ENCODE data around the gene FXYD4. TPM values are rescaled to one million over a fixed set of nuclear protein-coding genes. Genes with fewer than 3 reads are reported as not detected.
"Not testable (repeated sequence)": the region's sequence is repeated elsewhere in the genome, so short reads cannot be mapped to it uniquely, and the experiment has no call there.

FXYD4 gene
- total RNA-seq, 1 experiment from 2014 or later = not detected

DNA sequence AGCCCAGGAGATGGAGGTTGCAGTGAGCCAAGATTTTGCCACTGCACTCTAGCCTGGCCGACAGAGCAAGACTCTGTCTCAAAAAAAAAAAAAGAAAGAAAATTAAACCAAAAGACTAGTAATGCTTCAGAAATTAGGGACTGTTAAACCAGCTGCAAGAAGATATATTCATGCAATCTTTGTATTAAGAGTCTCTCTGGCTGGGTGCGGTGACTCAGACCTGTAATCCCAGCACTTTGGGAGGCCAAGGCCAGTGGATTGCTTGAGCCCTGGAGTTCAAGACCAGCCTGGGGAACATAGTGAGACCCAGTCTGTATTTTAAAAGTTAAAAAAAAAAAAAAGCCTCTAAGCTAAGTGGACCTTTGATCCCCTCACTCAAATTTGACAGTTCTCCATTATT is 40.1 kb downstream of the FXYD4 start:
- no peak overlapping the region for H3K9ac ChIP-seq (ENCODE audit: low read length)
- H3K79me2 ChIP-seq (ENCODE audit: low read length) = peaks cover 27% of the 10 kb centered on the region
- no peaks in the 10 kb centered on the region for H3K27me3 ChIP-seq (ENCODE audit: low read length)
- no peaks in the 10 kb centered on the region for H3K9me3 ChIP-seq (ENCODE audit: low read length)
- H3K4me2 ChIP-seq (ENCODE audit: low read depth, low read length, poor library complexity, severe bottlenecking) = no peak overlapping the region
- H3K4me3 ChIP-seq (ENCODE audit: low read length) = no peak overlapping the region
- no peak overlapping the region for H2AFZ ChIP-seq (ENCODE audit: low read length)
- no peaks in the 10 kb centered on the region for H3K36me3 ChIP-seq (ENCODE audit: insufficient read depth, low read length)
- H3K27ac ChIP-seq (ENCODE audit: low read length) = no peak overlapping the region
- H3K4me1 ChIP-seq (ENCODE audit: low read length) = peaks cover 11% of the 10 kb centered on the region
- no peaks in the 10 kb centered on the region for H3K9me2 ChIP-seq (replicated peaks; ENCODE audit: insufficient read depth, low read length)
- peaks cover 2% of the 10 kb centered on the region; the same call in 1 of the 2 replicates for H4K20me1 ChIP-seq (ENCODE audit: insufficient read depth, low read depth, low read length)
- no peak for DNase-seq

DNA sequence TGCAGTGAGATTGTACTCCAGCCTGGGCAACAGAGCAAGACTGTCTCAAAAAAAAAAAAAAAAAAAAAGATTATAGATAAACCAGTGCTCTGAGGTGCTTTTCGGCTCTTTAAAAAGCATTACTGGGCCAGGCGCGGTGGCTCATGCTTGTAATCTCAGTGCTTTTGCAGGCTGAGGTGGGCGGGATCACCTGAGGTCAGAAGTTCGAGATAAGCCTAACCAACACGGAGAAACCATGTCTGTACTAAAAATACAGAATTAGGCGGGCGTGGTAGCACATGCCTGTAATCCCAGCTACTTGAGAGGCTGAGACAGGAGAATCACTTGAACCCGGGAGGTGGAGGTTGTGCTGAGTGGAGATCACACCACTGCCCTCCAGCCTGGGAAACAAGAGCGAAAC is 44.1 kb downstream of the FXYD4 start:
- H3K4me1 ChIP-seq (ENCODE audit: low read length) = peaks cover 20% of the 10 kb centered on the region
- peak; percentile 29 for DNase-seq
- no peak overlapping the region for H3K9ac ChIP-seq (ENCODE audit: low read length)
- no peaks in the 10 kb centered on the region for H4K20me1 ChIP-seq (ENCODE audit: insufficient read depth, low read depth, low read length)
- no peak overlapping the region for H3K27ac ChIP-seq (ENCODE audit: low read length)
- H3K36me3 ChIP-seq (ENCODE audit: insufficient read depth, low read length) = no peaks in the 10 kb centered on the region
- H3K79me2 ChIP-seq (ENCODE audit: low read length) = no peaks in the 10 kb centered on the region
- H3K4me2 ChIP-seq (ENCODE audit: low read depth, low read length, poor library complexity, severe bottlenecking) = no peak overlapping the region
- H3K9me2 ChIP-seq (replicated peaks; ENCODE audit: insufficient read depth, low read length) = no peaks in the 10 kb centered on the region
- H3K9me3 ChIP-seq (ENCODE audit: low read length) = no peaks in the 10 kb centered on the region
- H3K27me3 ChIP-seq (ENCODE audit: low read length) = no peaks in the 10 kb centered on the region
- no peak overlapping the region for H2AFZ ChIP-seq (ENCODE audit: low read length)
- no peak overlapping the region for H3K4me3 ChIP-seq (ENCODE audit: low read length)

DNA sequence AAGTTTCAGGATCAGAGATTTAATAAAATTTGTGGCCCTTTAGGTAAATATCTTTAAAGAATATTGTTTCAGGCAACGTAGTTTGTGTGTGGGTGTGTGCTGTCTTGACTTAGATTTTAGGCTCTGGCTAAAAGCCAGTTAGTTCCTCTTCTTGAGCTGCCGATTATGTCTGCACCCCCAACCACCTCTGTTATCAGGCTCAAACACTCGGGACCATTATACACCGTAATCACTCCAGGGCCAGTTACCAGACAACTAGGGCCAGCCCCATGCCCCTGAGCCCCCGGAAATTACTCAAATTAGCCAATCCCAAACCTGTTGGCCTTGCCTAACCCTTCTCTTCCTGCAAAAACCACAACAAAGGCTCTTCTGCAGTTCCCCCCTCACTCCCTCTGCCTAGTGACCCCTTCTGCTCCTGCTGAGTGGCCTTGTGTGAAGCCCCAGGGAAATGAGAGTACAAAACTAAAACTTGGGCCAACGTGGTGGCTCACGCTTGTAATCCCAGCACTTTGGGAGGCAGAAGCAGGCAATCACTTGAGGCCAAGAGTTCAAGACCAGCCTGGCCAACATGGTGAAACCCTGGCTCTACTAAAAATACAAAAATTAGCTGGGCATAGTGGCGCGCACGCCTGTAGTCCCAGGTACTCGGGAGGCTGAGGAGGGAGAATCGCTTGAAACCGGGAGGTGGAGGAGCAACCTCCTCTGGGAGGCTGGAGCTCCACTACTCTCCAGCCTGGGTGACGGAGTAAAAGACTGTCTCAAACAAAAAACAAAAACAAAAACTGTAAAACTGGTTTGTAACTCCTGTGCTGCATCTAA is 46.7 kb downstream of the FXYD4 start:
- DNase-seq = peak; percentile 80
- H3K9me2 ChIP-seq (replicated peaks; ENCODE audit: insufficient read depth, low read length) = no peaks in the 10 kb centered on the region
- H3K36me3 ChIP-seq (ENCODE audit: insufficient read depth, low read length) = no peaks in the 10 kb centered on the region
- peak overlapping the region; percentile 66 for H2AFZ ChIP-seq (ENCODE audit: low read length)
- peaks cover 33% of the 10 kb centered on the region for H3K4me1 ChIP-seq (ENCODE audit: low read length)
- H3K9me3 ChIP-seq (ENCODE audit: low read length) = no peaks in the 10 kb centered on the region
- peak overlapping the region; percentile 12; the same call in 1 of the 2 replicates for H3K9ac ChIP-seq (ENCODE audit: low read length)
- H3K79me2 ChIP-seq (ENCODE audit: low read length) = no peaks in the 10 kb centered on the region
- no peaks in the 10 kb centered on the region for H4K20me1 ChIP-seq (ENCODE audit: insufficient read depth, low read depth, low read length)
- no peak overlapping the region for H3K4me3 ChIP-seq (ENCODE audit: low read length)
- H3K4me2 ChIP-seq (ENCODE audit: low read depth, low read length, poor library complexity, severe bottlenecking) = peak overlapping the region; percentile 55
- no peaks in the 10 kb centered on the region for H3K27me3 ChIP-seq (ENCODE audit: low read length)
- peak overlapping the region; percentile 53 for H3K27ac ChIP-seq (ENCODE audit: low read length)

DNA sequence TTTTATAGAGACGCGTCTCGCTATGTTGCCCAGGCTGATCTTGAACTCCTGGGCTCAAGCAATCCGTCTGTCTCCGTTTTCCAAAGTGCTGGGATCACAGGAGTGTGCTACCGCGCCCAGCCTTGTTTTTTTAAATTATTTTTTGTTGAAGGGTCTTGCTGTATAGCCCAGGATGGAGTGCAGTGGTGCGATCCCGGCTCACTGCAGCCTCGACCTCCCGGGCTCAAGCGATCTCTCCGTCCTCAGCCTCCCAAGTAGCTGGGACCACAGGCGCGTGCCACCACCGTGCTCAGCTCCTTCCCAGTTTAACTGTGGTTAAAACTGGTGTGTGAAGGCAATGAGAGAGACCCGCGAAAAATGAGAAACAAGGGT is 48.5 kb downstream of the FXYD4 start:
- Histone ChIP-seq H3K27me3 (ENCODE audit: low read length) (no peaks in the 10 kb centered on the region), H3K9me3 (ENCODE audit: low read length) (no peaks in the 10 kb centered on the region), H3K4me1 (ENCODE audit: low read length) (peaks cover 33% of the 10 kb centered on the region), H3K4me2 (ENCODE audit: low read depth, low read length, poor library complexity, severe bottlenecking) (peak overlapping the region; percentile 97), H3K79me2 (ENCODE audit: low read length) (no peaks in the 10 kb centered on the region), H3K9ac (ENCODE audit: low read length) (peak overlapping the region; percentile 81), H2AFZ (ENCODE audit: low read length) (no peak overlapping the region), H3K36me3 (ENCODE audit: insufficient read depth, low read length) (no peaks in the 10 kb centered on the region), H3K27ac (ENCODE audit: low read length) (peak overlapping the region; percentile 92), H4K20me1 (ENCODE audit: insufficient read depth, low read depth, low read length) (no peaks in the 10 kb centered on the region), H3K9me2 (replicated peaks; ENCODE audit: insufficient read depth, low read length) (no peaks in the 10 kb centered on the region), H3K4me3 (ENCODE audit: low read length) (peak overlapping the region; percentile 76)
- no peak for DNase-seq

DNA sequence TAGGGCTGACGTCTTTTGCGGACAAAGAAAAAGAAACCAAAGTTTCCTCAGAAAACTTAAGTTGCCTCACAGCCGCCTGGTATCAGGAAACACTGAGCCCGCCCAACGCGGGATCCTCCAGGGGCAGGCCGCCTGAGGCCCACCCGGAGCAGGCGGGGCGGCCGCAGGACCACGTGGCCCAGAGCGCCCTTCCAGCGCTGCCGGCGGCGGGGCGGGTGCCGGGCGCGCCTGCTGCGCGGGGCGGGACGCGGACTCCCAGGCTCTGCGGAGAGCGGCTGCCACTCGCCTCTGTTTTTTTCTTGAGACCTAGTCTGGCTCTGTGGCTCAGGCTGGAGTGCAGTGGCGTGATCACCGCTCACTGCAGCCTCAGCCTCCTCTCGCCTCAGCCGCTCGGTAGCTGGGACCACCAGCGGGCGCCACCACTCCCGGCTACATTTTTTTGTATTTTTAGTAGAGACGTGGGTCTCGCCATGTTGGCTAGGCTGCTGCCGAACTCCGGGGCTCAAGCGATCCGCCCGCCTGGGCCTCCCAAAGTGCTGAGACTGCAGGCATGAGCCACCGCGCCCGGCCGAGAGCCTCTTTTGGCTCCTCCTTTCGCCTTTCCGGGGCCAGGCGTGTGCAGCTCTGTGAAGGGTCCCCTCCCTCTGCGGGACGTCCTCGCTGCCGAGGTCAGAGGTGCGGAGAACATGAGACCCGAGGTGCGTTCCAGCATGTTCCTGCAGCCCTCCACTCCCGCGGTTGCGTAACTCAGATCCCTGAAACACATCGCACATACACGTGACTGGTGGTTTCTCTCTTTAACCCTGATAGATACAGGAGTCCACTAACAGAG is 49.1 kb downstream of the FXYD4 start:
- Histone ChIP-seq H3K27me3 (ENCODE audit: low read length) (no peaks in the 10 kb centered on the region), H3K9ac (ENCODE audit: low read length) (peak overlapping the region; percentile 81), H2AFZ (ENCODE audit: low read length) (peak overlapping the region; percentile 83), H3K79me2 (ENCODE audit: low read length) (no peaks in the 10 kb centered on the region), H3K4me3 (ENCODE audit: low read length) (peak overlapping the region; percentile 76), H3K4me2 (ENCODE audit: low read depth, low read length, poor library complexity, severe bottlenecking) (peak overlapping the region; percentile 97), H3K4me1 (ENCODE audit: low read length) (peaks cover 33% of the 10 kb centered on the region), H3K9me2 (replicated peaks; ENCODE audit: insufficient read depth, low read length) (no peaks in the 10 kb centered on the region), H3K36me3 (ENCODE audit: insufficient read depth, low read length) (no peaks in the 10 kb centered on the region), H4K20me1 (ENCODE audit: insufficient read depth, low read depth, low read length) (no peaks in the 10 kb centered on the region), H3K27ac (ENCODE audit: low read length) (peak overlapping the region; percentile 92), H3K9me3 (ENCODE audit: low read length) (no peaks in the 10 kb centered on the region)
- peak; percentile 95 for DNase-seq

DNA sequence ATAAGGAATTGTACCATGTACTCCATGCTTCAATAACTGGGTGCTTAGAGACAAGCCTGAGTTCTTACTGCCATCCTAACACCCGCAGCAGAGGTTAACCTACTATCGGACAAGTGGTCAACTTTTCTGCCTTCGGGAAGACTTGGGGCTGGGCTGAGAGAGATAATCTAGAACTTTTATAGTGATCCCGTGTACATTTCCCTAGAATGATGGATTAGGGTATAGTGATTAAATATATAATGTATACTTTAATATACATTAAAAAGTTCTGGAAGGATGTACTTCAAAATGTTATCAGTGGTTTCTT is 49.7 kb downstream of the FXYD4 start:
- no peak for DNase-seq
- Histone ChIP-seq H4K20me1 (ENCODE audit: insufficient read depth, low read depth, low read length) (no peaks in the 10 kb centered on the region), H3K4me2 (ENCODE audit: low read depth, low read length, poor library complexity, severe bottlenecking) (peak overlapping the region; percentile 97), H3K9ac (ENCODE audit: low read length) (peak overlapping the region; percentile 81), H3K9me3 (ENCODE audit: low read length) (no peaks in the 10 kb centered on the region), H3K79me2 (ENCODE audit: low read length) (no peaks in the 10 kb centered on the region), H3K9me2 (replicated peaks; ENCODE audit: insufficient read depth, low read length) (no peaks in the 10 kb centered on the region), H3K4me1 (ENCODE audit: low read length) (peaks cover 33% of the 10 kb centered on the region), H3K27ac (ENCODE audit: low read length) (peak overlapping the region; percentile 92), H3K4me3 (ENCODE audit: low read length) (peak overlapping the region; percentile 76), H3K27me3 (ENCODE audit: low read length) (no peaks in the 10 kb centered on the region), H2AFZ (ENCODE audit: low read length) (peak overlapping the region; percentile 83), H3K36me3 (ENCODE audit: insufficient read depth, low read length) (no peaks in the 10 kb centered on the region)

DNA sequence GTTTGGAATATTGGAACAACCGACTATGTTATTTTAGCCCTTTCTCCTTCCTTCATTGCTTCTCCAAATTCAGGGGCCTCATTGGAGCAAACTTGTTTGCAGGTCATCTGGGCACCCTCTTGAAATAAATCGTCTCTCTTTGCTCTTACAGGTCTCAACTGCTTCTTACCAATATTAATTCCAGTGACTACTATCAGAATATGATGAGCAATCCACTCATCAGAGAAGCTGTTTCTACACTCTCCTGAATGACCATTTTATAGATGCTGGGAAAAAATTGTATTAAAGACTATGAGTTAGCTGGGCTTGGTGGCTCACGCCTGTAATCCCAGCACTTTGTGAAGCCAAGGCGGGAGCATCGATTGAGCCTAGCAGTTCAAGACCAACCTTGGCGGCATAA is 50.1 kb downstream of the FXYD4 start:
- no peak overlapping the region for H2AFZ ChIP-seq (ENCODE audit: low read length)
- no peaks in the 10 kb centered on the region for H3K27me3 ChIP-seq (ENCODE audit: low read length)
- peaks cover 33% of the 10 kb centered on the region for H3K4me1 ChIP-seq (ENCODE audit: low read length)
- no peaks in the 10 kb centered on the region for H3K9me2 ChIP-seq (replicated peaks; ENCODE audit: insufficient read depth, low read length)
- no peaks in the 10 kb centered on the region for H3K79me2 ChIP-seq (ENCODE audit: low read length)
- peak overlapping the region; percentile 92 for H3K27ac ChIP-seq (ENCODE audit: low read length)
- peak overlapping the region; percentile 97 for H3K4me2 ChIP-seq (ENCODE audit: low read depth, low read length, poor library complexity, severe bottlenecking)
- H3K9me3 ChIP-seq (ENCODE audit: low read length) = no peaks in the 10 kb centered on the region
- H3K36me3 ChIP-seq (ENCODE audit: insufficient read depth, low read length) = no peaks in the 10 kb centered on the region
- peak overlapping the region; percentile 81 for H3K9ac ChIP-seq (ENCODE audit: low read length)
- peak; percentile 61 for DNase-seq
- no peaks in the 10 kb centered on the region for H4K20me1 ChIP-seq (ENCODE audit: insufficient read depth, low read depth, low read length)
- peak overlapping the region; percentile 76 for H3K4me3 ChIP-seq (ENCODE audit: low read length)

DNA sequence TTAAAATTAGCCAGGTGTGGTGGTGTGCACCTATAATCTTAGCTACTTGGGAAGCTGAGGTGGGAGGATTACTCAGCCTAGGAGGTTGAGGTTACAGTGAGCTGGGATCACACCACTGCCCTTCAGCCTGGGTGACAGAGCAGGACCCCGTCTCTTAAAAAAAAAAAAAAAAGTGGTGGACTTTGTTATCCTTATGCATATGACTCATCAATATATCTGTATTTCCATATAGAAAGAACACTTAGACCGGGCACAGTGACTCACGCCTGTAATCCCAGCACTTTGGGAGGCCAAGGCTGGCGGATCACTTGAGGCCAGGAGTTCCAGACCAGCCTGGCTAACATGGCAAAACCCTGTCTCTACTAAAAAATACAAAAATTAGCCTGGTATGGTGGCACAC is 50.5 kb downstream of the FXYD4 start:
- H3K27me3 ChIP-seq (ENCODE audit: low read length); H4K20me1 ChIP-seq (ENCODE audit: insufficient read depth, low read depth, low read length); H2AFZ ChIP-seq (ENCODE audit: low read length); H3K27ac ChIP-seq (ENCODE audit: low read length); H3K9me3 ChIP-seq (ENCODE audit: low read length); DNase-seq; H3K36me3 ChIP-seq (ENCODE audit: insufficient read depth, low read length); H3K9me2 ChIP-seq (replicated peaks; ENCODE audit: insufficient read depth, low read length); H3K79me2 ChIP-seq (ENCODE audit: low read length): not testable (repeated sequence)
- peak overlapping the region; percentile 97 for H3K4me2 ChIP-seq (ENCODE audit: low read depth, low read length, poor library complexity, severe bottlenecking)
- H3K9ac ChIP-seq (ENCODE audit: low read length) = peak overlapping the region; percentile 81
- H3K4me1 ChIP-seq (ENCODE audit: low read length) = peaks cover 33% of the 10 kb centered on the region
- H3K4me3 ChIP-seq (ENCODE audit: low read length) = peak overlapping the region; percentile 76; the same call in 1 of the 2 replicates
